Neutrophil (primary cell): ENCODE measurements around the gene RRP1B.

Experiments used
- H3K27ac ChIP-seq: fragments of 200-600 bp; sonication (generic); 2 replicates; pipeline ENCODE4 v1.5.1; 2016; ENCODE audit warnings: mild to moderate bottlenecking, moderate library complexity
- H3K27me3 ChIP-seq: fragments of 200-600 bp; sonication (generic); 2 replicates; pipeline ENCODE4 v1.6.0; 2016; ENCODE audit warnings: mild to moderate bottlenecking
- H3K36me3 ChIP-seq: fragments of 200-600 bp; sonication (generic); 2 replicates; pipeline ENCODE4 v1.5.1; 2017
- H3K4me1 ChIP-seq, 2 experiments: fragments of 200-600 bp in 1 of 2; sonication (generic) in 1 of 2; 1 replicate in 1 of 2; 2 replicates in 1 of 2; pipeline versions ENCODE4 v1.5.1 to v1.6.1; 2013 to 2016; ENCODE audit warnings: low read depth in 1 of 2, low read length in 1 of 2, mild to moderate bottlenecking in 1 of 2, moderate library complexity in 1 of 2; ENCODE audit not compliant: control insufficient read depth in 1 of 2, insufficient read depth in 1 of 2
- H3K4me3 ChIP-seq, 2 experiments: fragments of 200-600 bp in 1 of 2; sonication (generic) in 1 of 2; 1 replicate in 1 of 2; 2 replicates in 1 of 2; pipeline ENCODE4 v1.5.1; 2013 to 2016; ENCODE audit warnings: low read depth in 1 of 2, low read length in 1 of 2, mild to moderate bottlenecking in 1 of 2, moderate library complexity in 1 of 2
- H3K9me3 ChIP-seq: fragments of 200-600 bp; sonication (generic); 2 replicates; pipeline ENCODE4 v1.5.1; 2016
- CTCF ChIP-seq: fragments of 200-600 bp; sonication (generic); IDR thresholded peaks from 2 replicates; pipeline ENCODE4 v1.5.1; 2016; ENCODE audit warnings: antibody characterized with exemption

RRP1B gene

GRCh38 chr21:43635436-43635835, 23.9 kb upstream of the RRP1B start:
- no peaks in the 10 kb centered on the region for H3K36me3 ChIP-seq
- no peaks in the 10 kb centered on the region for H3K27me3 ChIP-seq
- no peaks in the 10 kb centered on the region for H3K4me1 ChIP-seq
- H3K27ac ChIP-seq = no peak overlapping the region
- no peak for TF ChIP-seq CTCF
- no peak overlapping the region for H3K4me3 ChIP-seq
- H3K9me3 ChIP-seq = no peaks in the 10 kb centered on the region

DNA sequence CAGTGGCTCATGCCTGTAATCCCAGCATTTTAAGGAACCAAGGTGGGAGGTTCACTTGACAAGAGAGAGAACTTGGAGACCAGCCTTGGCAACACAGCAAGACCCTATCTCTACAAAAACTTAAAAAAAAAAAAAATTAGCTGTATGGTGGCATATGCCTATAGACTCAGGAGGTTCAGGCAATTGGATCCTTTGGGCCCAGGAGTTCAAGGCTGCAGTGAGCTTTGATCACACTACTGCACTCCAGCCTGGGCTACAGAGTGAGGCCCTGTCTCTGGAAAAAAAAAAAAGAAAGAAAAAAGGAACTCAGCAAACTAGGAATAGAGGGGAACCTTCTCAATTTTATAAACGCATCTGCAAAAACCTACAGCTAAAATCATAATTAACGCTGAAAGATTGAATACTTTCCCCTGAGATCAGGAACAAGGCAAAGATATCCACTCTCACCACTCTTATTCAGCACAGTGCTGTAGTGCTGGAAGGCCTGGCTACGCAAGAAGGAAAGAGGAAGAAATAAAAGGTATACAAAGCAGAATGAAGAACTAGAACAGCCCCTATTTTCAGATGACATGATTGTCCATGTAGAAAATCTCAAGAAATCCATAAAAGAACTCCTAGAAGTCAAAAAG, 21.7 kb upstream of the RRP1B start:
- Histone ChIP-seq H3K27me3 (no peaks in the 10 kb centered on the region), H3K9me3 (no peaks in the 10 kb centered on the region), H3K36me3 (no peaks in the 10 kb centered on the region), H3K4me3 (no peak overlapping the region), H3K27ac (no peak overlapping the region), H3K4me1 (no peaks in the 10 kb centered on the region)
- TF ChIP-seq CTCF = no peak

GRCh38 chr21:43639470-43640353, 19.6 kb upstream of the RRP1B start:
- Histone ChIP-seq H3K9me3 (no peaks in the 10 kb centered on the region), H3K27me3 (no peaks in the 10 kb centered on the region), H3K4me1 (no peaks in the 10 kb centered on the region), H3K27ac (no peak overlapping the region), H3K4me3 (no peak overlapping the region), H3K36me3 (no peaks in the 10 kb centered on the region)
- TF ChIP-seq CTCF = no peak

- no peaks in the 10 kb centered on the region for H3K27me3 ChIP-seq
- no peak overlapping the region for H3K27ac ChIP-seq
- peaks cover 0 to 2% of the 10 kb centered on the region in 2 experiments for H3K4me1 ChIP-seq
- no peak overlapping the region for H3K4me3 ChIP-seq
- no peaks in the 10 kb centered on the region for H3K9me3 ChIP-seq
- TF ChIP-seq CTCF = no peak
- H3K36me3 ChIP-seq = no peaks in the 10 kb centered on the region
Observed at GRCh38 chr21:43640400-43640799, 19.0 kb upstream of the RRP1B start.

GRCh38 chr21:43643193-43643592, 16.2 kb upstream of the RRP1B start:
- no peaks in the 10 kb centered on the region for H3K27me3 ChIP-seq
- H3K27ac ChIP-seq = no peak overlapping the region
- no peaks in the 10 kb centered on the region for H3K36me3 ChIP-seq
- TF ChIP-seq CTCF = no peak
- H3K9me3 ChIP-seq = no peaks in the 10 kb centered on the region
- no peak overlapping the region for H3K4me3 ChIP-seq
- H3K4me1 ChIP-seq = peaks cover 8 to 14% of the 10 kb centered on the region in 2 experiments
